NCI-H460 (cell line): ENCODE measurements around the gene ZBTB7A. TPM values are rescaled to one million over a fixed set of nuclear protein-coding genes. Genes with fewer than 3 reads are reported as not detected.
"Not testable (repeated sequence)": the region's sequence is repeated elsewhere in the genome, so short reads cannot be mapped to it uniquely, and the experiment has no call there.

ENCODE experiments used
- DNase-seq: peaks from one replicate; pipeline ENCODE4 v3.0.0-alpha.2; 2016; ENCODE audit warnings: low read depth; ENCODE audit errors: extremely low read depth
- total RNA-seq: library from RNA; depleted of rRNA; stranded (reverse); fragments of >200 nt; shearing (Covaris generic); gene quantifications from 2 replicates; pipeline ENCODE4 v1.2.3, GENCODE V29; 2014; rRNA removed

Gene ZBTB7A
- total RNA-seq, 1 experiment from 2014 or later = 12.2 TPM

DNA sequence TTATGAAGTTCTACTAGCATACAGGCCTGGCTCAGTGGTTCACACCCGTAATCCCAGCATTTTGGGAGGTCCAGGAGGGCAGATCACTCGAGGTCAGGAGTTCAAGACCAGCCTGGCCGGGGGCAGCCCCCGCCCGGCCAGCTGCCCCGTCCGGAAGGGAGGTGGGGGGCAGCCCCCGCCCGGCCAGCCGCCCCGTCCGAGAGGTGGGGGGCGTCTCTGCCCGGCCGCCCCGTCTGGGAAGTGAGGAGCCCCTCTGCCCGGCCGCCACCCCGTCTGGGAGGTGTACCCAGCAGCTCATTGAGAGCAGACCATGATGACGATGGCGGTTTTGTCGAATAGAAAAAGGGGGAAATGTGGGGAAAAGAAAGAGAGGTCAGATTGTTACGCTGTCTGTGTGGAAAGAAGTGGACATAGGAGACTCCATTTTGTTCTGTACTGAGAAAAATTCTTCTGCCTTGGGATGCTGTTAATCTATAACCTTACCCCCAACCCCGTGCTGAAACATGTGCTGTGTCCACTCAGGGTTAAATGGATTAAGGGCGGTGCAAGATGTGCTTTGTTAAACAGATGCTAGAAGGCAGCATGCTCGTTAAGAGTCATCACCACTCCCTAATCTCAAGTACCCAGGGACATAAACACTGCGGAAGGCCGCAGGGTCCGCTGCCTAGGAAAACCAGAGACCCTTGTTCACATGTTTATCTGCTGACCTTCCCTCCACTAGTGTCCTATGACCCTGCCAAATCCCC, 67.9 kb downstream of the ZBTB7A start:
- DNase-seq = not testable (repeated sequence)

- no peak for DNase-seq
Observed at GRCh38 chr19:3995607-3996006, 71.1 kb downstream of the ZBTB7A start.

Other genes starting within 250 kb of the ZBTB7A start
- gene ZFR2, start 197.9 kb downstream of the ZBTB7A start, total RNA-seq = not detected in 2 replicates
- gene ATCAY, start 186.2 kb downstream of the ZBTB7A start, total RNA-seq = not detected in 2 replicates
- not detected in 2 replicates for gene NMRK2, start 133.8 kb downstream of the ZBTB7A start, total RNA-seq
- gene DAPK3, start 95.8 kb downstream of the ZBTB7A start, total RNA-seq = 25.7 and 32.5 TPM in 2 replicates
- 2,185 and 2,326 TPM in 2 replicates for gene EEF2, start 81.4 kb downstream of the ZBTB7A start, total RNA-seq
- gene PIAS4, start 59.2 kb downstream of the ZBTB7A start, total RNA-seq = 14.2 and 29.8 TPM in 2 replicates
- gene MAP2K2, start 57.2 kb upstream of the ZBTB7A start, total RNA-seq = 154 and 184 TPM in 2 replicates
- not detected in 2 replicates for gene CREB3L3, start 86.7 kb upstream of the ZBTB7A start, total RNA-seq
- 13.9 and 14.8 TPM in 2 replicates for gene SIRT6, start 115.7 kb upstream of the ZBTB7A start, total RNA-seq
- 0.20 and 0.37 TPM in 2 replicates for gene ANKRD24, start 115.8 kb upstream of the ZBTB7A start, total RNA-seq
- 0.30 TPM in 1 of 2 replicates, not detected in the other for gene EBI3, start 162.6 kb upstream of the ZBTB7A start, total RNA-seq
- 13.9 and 15.7 TPM in 2 replicates for gene YJU2, start 180.2 kb upstream of the ZBTB7A start, total RNA-seq
- gene SHD, start 212.4 kb upstream of the ZBTB7A start, total RNA-seq = not detected in 2 replicates
- gene TMIGD2, start 235.5 kb upstream of the ZBTB7A start, total RNA-seq = not detected in 2 replicates
- gene FSD1, start 237.7 kb upstream of the ZBTB7A start, total RNA-seq = not detected in 2 replicates